Kidney epithelial cell (primary cell): ENCODE results near the gene PORCN. TPM values are rescaled to one million over a fixed set of nuclear protein-coding genes. Genes with fewer than 3 reads are reported as not detected.
"Not testable (repeated sequence)": the region's sequence is repeated elsewhere in the genome, so short reads cannot be mapped to it uniquely, and the experiment has no call there.

ENCODE experiments used
- DNase-seq: peaks from one replicate; pipeline ENCODE4 v3.0.0-alpha.2; 2010; ENCODE audit warnings: low read depth
- H3K27me3 ChIP-seq: 2 replicates; pipeline ENCODE4 v1.6.0; 2011; ENCODE audit warnings: low read length; ENCODE audit not compliant: control insufficient read depth, insufficient read depth
- H3K36me3 ChIP-seq: 2 replicates; pipeline ENCODE4 v1.5.1; 2011; ENCODE audit warnings: low read length; ENCODE audit not compliant: control insufficient read depth, insufficient read depth
- H3K4me3 ChIP-seq: 2 replicates; pipeline ENCODE4 v1.5.1; 2011; ENCODE audit warnings: low read depth, mild to moderate bottlenecking, control low read depth, low read length
- CTCF ChIP-seq: IDR thresholded peaks from 2 replicates; pipeline ENCODE4 v1.5.1; 2011; ENCODE audit warnings: mild to moderate bottlenecking, moderate library complexity, low read length, control low read depth, inconsistent platforms; ENCODE audit not compliant: insufficient read depth, poor library complexity, severe bottlenecking
- total RNA-seq: library from RNA; depleted of rRNA; stranded (reverse); fragments of >200 nt; gene quantifications from 2 replicates; pipeline ENCODE4 v1.2.3, GENCODE V29; 2015

The PORCN gene
- total RNA-seq, 1 donor from 2014 or later, result 12.7 TPM

GRCh38 chrX:48520976-48521352 is 12.2 kb downstream of the PORCN start:
- no peak for DNase-seq
- no peaks in the 10 kb centered on the region for H3K36me3 ChIP-seq

GRCh38 chrX:48521353-48522243 is 12.8 kb downstream of the PORCN start, which contains the start of gene EBP:
Gene EBP, plus strand, starts transcription at chrX:48521808. Its CDS starts 1,964 bp downstream, at chrX:48523772.
- DNase-seq, result peak; percentile 55
- TF ChIP-seq CTCF, result no peak
- no peaks in the 10 kb centered on the region for H3K36me3 ChIP-seq
- H3K27me3 ChIP-seq, result no peaks in the 10 kb centered on the region
- peak within 1 kb of the TSS; percentile 64 for H3K4me3 ChIP-seq

More at GRCh38 chrX:48520976-48521352, 12.2 kb downstream of the PORCN start:
- TF ChIP-seq CTCF, result no peak
- Histone ChIP-seq H3K4me3 (peak overlapping the region; percentile 32), H3K27me3 (no peaks in the 10 kb centered on the region)

- H3K4me3 ChIP-seq, result peak overlapping the region; percentile 64
- H3K27me3 ChIP-seq, result no peaks in the 10 kb centered on the region
- DNase-seq, result no peak
- no peak for TF ChIP-seq CTCF
- H3K36me3 ChIP-seq, result no peaks in the 10 kb centered on the region
Measured at GRCh38 chrX:48522291-48522690, 13.5 kb downstream of the PORCN start.

GRCh38 chrX:48523682-48524081 is 14.9 kb downstream of the PORCN start:
- no peaks in the 10 kb centered on the region for H3K27me3 ChIP-seq
- H3K36me3 ChIP-seq, result no peaks in the 10 kb centered on the region
- DNase-seq, result no peak
- no peak overlapping the region for H3K4me3 ChIP-seq
- no peak for TF ChIP-seq CTCF

GRCh38 chrX:48525853-48526252 is 17.1 kb downstream of the PORCN start:
- H3K27me3 ChIP-seq, H3K4me3 ChIP-seq, DNase-seq, H3K36me3 ChIP-seq: not testable (repeated sequence)

GRCh38 chrX:48530736-48531135 is 21.9 kb downstream of the PORCN start:
- TF ChIP-seq CTCF, result no peak
- no peaks in the 10 kb centered on the region for H3K36me3 ChIP-seq
- no peak for DNase-seq

More at GRCh38 chrX:48530736-48531135, 21.9 kb downstream of the PORCN start:
- Histone ChIP-seq H3K27me3 (no peaks in the 10 kb centered on the region), H3K4me3 (no peak overlapping the region)
